RCC 7860 (cell line): ENCODE results near the gene APLN.

Experiments
- DNase-seq: peaks from one replicate; pipeline ENCODE4 v3.0.0-alpha.2; 2015; ENCODE audit warnings: low spot score
- FAIRE-seq: peaks from 2 replicates; lab custom pipeline; 2012; peaks lifted over from hg19 to GRCh38; lab: Jason Lieb, UNC

The APLN gene, protein sequence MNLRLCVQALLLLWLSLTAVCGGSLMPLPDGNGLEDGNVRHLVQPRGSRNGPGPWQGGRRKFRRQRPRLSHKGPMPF

DNA sequence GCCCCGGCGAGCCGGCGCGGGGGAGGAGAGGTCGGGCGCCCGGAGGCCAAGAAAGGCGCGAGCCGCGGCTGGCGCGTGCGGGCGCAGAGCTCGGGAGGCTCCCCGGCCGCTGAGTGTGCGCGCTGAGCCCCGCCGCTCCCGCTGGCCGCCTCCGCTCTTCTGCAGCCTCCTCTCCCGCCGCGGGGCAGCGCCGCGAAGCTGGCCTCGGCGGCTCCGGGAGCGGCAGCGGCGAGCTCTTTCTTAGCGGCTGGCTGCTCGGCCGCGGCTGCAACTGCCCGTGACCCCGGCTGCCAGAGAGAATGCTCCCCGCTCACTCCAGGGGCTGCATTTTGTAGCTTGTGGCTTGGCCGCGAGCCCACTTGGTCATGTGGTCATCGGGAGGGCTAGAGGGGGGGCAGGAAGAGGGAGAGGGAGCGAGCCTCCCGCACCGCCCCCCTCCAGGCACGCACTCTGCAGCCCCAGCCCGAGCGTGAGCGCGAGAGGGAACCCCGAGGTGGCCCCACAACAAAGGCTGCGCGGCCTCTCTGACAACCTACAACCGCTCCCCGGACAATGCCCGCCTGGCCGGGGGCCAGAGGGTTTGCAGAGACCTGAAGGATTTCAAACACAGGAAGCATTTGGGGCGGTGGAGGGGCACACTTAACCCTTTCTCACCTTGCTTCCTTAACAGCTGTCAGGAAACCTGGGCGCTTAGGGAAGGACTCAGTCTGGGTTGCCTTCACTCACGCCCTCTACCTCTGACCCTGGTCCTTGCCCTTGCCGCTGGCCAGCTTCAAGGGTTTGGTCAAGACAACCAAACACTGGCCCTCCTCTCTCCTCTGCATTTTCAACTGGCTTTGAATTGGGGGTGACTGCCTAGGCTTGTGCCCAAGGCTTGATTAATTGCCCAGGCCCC lies at the start of gene APLN:
Gene APLN, minus strand, starts transcription at position 305 of the 895 bp plus-strand sequence. CDS start 326 bp downstream, outside the sequence.
- peak; percentile 35 for DNase-seq
- no peak for FAIRE-seq

DNA sequence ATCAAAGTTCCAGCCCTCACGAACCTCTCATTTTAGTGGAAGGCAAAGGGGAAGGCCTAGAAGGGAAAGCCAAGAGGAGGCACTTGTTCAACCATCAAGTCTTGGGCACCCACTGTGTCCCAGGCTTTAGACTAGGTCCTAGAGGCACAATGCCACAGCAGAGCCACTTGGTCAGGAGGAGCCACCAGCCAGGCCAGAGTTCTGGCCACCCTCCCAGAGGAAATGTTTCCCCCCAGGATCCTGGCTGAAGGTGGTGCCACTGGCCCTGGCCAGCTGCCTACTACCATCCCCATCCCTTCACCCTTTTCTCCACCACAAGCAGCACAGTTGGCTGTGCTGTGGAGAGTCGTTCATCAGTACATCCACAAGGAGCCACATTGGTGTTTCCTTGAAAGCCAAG lies 49.7 kb upstream of the APLN start:
- FAIRE-seq (no peak), DNase-seq (no peak)

DNA sequence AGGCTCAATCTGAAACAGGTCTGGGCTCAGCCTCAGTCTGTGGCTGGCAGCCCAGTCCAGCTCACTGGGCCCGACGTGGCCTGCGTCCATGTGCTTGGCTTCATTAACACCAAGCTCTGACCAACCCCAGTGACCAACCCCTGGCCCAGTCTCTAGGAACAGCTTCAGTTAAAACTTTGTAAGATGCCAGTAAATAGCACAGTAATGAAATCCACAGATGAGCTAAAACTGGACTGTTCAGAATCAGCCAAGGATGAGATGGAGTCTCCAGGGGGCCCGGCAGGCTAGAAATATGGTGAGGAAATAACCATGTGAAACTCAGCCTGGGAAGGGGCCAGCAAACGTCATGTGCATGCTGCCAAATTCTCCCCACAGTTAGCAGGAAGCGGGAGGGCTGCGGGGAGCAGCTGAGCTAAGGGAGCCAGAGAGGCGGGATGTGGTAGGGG lies 46.9 kb upstream of the APLN start:
- FAIRE-seq (no peak), DNase-seq (no peak)

GRCh38 chrX:129700536-129700935 lies 45.8 kb upstream of the APLN start:
- no peak for FAIRE-seq
- no peak for DNase-seq

DNA sequence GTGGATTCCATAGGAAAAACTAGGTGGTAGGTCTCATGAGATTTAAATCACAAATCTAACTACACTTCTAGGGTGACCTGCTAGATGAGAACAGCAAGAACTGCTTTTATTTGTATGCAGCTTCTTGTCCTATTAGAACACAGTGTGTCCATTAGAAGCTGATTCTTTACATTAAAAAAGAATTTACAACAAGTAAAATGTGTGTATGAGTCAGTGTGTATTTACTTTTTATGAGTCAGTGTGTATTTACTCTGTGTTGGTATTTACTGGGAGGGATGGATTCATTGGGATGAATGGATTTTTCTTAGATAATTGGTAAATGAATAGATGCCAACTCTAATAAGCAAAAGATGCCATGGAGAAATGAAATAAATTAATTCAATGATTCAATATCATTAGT lies 43.4 kb upstream of the APLN start:
- DNase-seq = no peak
- no peak for FAIRE-seq

DNA sequence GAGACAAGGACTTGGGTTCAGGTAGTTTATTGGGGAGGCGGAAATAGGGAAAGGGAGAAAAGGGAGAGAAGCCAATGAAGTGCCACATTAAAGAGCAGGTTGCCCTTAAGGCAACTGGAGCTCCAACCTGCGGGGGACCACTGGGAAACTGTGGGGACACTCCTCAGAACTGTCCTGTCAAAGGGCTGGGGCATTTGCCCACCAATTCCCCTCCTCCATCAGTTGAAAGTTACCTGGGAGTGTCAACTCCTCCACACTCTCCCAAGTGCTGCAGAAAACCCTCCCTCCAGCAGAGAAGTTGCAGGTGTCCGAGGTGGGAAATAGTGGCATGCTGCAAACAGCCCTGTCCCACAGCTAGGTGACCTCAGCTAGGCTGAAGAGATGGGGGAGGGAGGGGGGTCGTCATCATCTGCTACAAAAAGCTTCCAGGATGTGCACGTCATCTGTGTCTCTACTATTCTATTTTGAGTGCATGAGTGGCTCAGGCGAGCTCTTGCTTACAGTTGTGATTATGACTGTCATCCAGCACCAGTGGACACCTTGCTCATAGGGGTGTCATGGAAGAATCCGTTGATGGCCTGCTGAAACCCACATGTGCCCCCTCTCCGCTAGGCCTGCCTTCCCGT lies 42.6 kb upstream of the APLN start:
- DNase-seq = no peak
- FAIRE-seq = no peak

DNA sequence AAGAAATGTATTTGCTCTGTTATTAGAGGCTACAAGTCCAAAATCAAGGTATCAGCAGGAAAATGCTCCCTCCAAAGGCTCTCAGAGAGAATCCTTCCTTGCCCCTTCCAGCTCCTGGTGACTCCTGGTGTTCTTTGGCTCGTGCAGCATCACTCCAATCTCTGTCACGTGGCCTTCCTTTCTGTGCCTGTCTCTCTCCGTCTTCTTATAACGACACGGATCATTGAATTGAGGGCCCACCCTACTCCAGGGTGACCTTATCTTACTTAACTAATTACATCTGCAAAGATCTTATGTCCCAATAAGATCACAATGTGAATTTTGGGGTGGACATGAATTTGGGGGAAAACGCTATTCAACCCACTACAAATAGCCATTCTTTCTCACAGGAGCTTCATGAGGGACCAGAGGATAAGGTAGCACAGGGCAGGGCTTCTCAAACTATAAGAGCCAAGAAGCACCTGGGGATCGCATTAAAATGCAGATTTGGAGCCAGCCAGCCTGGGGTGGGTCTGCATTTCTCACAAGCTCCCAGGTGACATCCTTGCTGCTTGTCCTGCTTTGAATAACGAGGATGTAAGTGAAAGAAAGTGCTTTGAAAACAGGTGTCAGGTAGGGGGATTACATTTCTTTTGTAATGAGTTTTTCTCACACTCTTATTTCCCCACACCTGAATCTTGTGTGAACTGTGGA lies 41.9 kb upstream of the APLN start:
- FAIRE-seq = no peak
- no peak for DNase-seq

GRCh38 chrX:129695937-129696336 lies 41.2 kb upstream of the APLN start:
- FAIRE-seq = no peak
- no peak for DNase-seq

GRCh38 chrX:129695535-129695934 lies 40.8 kb upstream of the APLN start:
- DNase-seq = no peak
- FAIRE-seq = no peak

- DNase-seq = no peak
- no peak for FAIRE-seq
Measured at GRCh38 chrX:129694805-129695204, 40.0 kb upstream of the APLN start.

GRCh38 chrX:129693354-129693753 lies 38.6 kb upstream of the APLN start:
- DNase-seq = no peak
- no peak for FAIRE-seq

DNA sequence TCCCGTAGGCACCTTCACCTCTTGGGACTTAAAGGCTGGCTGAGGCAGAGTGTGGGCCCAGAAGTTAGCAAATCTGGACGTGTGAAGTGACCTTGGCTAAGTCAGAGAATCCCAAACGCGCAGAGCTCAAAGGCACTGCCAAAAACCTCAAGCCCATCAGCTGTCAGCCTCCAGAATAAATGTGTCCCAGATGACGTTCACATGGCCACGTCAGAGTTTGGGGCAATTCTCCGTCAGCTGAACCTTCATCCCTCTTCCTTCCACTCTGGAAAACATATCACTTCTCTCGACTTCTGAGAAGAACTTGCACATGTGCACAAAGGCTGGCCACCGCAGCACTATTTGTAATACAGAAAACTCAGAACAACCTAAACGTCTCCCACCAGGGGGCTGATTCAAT lies 35.7 kb upstream of the APLN start:
- DNase-seq (no peak), FAIRE-seq (no peak)

DNA sequence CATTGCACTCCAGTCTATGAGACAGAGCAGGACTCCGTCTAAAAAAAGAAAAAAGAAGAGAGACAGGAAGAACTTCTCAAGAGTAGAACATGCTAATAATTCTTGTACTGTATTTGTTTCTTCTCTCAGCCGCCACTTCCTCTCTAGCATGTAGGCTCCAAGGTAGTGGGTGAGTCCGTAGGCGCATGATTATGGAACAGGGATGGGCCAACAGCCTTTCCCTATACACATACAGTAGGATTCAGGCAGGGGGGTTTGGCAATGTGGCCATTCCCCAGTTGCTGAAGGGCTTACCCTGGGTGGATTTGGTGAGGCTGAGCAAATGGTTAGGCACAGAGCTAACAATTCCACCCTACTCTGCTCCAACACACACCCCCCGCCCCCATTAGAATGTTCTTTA lies 35.0 kb upstream of the APLN start:
- FAIRE-seq (no peak), DNase-seq (no peak)

- DNase-seq (no peak), FAIRE-seq (no peak)
Measured at GRCh38 chrX:129688097-129688496, 33.3 kb upstream of the APLN start.

- no peak for FAIRE-seq
- no peak for DNase-seq
Measured at GRCh38 chrX:129686422-129686948, 31.7 kb upstream of the APLN start.

- DNase-seq (no peak), FAIRE-seq (no peak)
Measured at GRCh38 chrX:129682979-129683378, 28.2 kb upstream of the APLN start.

DNA sequence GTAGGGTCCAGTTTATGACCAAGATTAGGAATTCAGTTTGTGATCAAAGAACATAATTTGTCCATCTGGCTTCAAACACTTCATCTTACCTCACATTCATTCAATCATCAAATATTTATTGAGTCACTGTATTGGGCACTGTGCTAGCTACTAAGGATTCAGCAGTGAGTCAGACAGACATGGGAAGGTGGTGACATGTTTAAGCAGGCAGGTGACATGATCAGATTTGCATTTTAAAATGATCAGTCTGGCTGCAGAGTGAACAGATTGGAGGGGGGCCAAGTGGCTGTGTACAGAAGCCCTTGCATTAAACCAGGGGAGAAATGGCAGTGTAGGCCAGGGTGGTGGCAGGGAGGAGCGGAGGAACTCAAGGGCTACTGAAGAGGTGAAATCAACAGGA lies 25.1 kb upstream of the APLN start:
- FAIRE-seq (no peak), DNase-seq (no peak)

GRCh38 chrX:129678614-129679195 lies 23.9 kb upstream of the APLN start:
- no peak for DNase-seq
- FAIRE-seq = no peak

GRCh38 chrX:129667412-129667811 lies 12.7 kb upstream of the APLN start:
- no peak for DNase-seq
- no peak for FAIRE-seq

DNA sequence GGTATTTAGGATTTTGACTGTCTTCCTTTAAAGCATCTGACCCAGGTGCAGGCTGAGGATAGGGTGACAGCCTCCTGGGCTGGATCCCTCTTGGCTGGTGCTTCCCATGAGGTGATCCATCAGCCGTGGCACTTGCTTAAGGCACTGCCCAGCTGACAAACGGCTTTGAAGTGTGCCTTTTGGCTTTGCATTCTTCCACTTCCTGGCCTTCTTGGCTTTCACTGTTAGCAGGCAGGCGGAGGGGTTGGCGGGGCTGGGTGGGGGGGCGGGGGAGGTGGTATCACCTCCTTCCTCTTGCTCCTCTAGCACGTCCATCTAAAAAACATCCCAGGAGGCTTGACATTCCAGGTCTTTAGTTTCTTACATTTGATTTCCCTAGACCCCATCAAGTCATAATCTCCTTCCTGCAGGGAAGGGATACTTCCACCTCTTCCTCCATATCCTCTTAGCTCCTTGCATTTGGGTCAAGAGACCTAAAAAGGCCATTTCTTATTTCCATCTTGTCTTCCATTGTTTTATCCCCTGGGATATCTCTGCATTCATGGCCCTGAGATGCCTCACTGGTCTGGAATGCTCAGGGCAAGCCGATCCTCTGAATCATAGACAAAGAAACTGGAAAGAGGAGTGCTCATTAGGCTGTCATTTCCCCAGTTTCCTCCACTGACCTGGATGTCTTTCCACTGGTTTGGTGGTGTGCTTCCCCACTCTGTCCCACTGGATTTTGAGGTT lies 11.3 kb upstream of the APLN start:
- peak; percentile 81 for DNase-seq
- peak; percentile 94 for FAIRE-seq
